ENCODE measurements around the gene SRL. TPM values are rescaled to one million over a fixed set of nuclear protein-coding genes. Genes with fewer than 3 reads are reported as not detected.
"Not testable (repeated sequence)": the region's sequence is repeated elsewhere in the genome, so short reads cannot be mapped to it uniquely, and the experiment has no call there.

SRL gene
- total RNA-seq, 1 experiment from 2014 or later: not detected

DNA sequence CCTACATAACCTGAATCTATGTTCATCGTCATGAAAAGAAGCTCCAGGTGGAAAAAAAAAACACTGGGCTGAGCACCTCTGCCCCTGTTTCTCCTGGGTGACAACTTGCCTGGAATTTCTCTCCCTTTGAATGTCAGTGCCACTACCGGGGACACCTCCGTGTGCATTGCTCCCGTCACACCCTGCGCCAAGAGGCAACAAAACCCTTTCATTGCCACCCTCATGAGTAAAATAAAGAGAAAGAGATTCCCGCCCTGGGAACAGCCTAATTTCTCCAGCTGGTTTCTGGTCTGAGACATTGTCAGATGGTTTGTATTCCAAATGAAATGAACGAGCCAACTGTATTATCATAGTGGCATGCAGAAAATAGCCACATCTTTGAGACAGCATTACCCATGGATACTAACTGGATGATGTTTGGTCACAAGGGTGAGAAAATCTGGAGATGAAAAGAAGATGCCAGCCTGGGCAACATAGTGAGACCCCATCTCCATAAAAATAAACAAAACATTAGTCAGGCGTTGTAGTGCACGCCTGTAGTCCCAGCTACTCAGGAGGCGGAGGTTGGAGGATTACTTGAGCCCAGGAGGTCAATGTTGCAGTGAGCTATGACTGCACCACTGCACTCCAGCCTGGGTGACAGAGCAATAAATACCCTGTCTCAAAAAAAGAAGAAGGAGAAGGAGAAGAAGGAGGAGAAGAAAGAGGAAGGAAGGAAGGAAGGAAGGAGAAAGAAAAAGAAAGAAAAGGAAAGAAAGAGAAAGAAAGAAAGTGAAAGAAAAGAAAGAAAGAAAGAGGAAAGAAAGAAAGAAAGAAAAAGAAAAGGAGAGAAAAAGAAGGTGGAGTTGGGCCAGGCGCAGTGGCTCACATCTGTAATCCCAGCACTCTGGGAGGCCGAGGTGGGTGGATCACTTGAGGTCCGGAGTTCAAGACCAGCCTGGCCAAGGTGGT lies 83.5 kb downstream of the SRL start:
- no peaks in the 10 kb centered on the region for H3K4me1 ChIP-seq (ENCODE audit: control insufficient read depth, insufficient read depth, low read length)
- no peak overlapping the region for H3K4me3 ChIP-seq (ENCODE audit: low read depth in 2 of 2, low read length in 2 of 2)
- in situ Hi-C loops (cut with HindIII; ENCODE audit: low pct_unique_long_range_greater_than_20kb, low sequenced_read_pairs) (no loop called here), intact Hi-C loops (cut with micrococcal nuclease; ENCODE audit: unreplicated experiment) (no loop called here)
- no peak for TF ChIP-seq SIN3A (IDR thresholded peaks at IDR 0.05; ENCODE audit: borderline replicate concordance, insufficient read depth, low read depth, low read length)
- no TSS peak for BruUV-seq (replicated peaks)
- ChIA-PET POLR2A (interaction anchor here (0.7 kb wide), 1 partner anchor 16 kb away, joined by 3 read pairs; no protein-coding TSS in a partner anchor), CTCF (no interaction called here)
- H3K36me3 ChIP-seq (ENCODE audit: control insufficient read depth, insufficient read depth, low read length): no peaks in the 10 kb centered on the region
- H3K27me3 ChIP-seq (ENCODE audit: control insufficient read depth, insufficient read depth, low read length): no peaks in the 10 kb centered on the region
- H3K9me3 ChIP-seq (ENCODE audit: control insufficient read depth, insufficient read depth, low read depth, low read length): no peaks in the 10 kb centered on the region
- no peak overlapping the region for H3K27ac ChIP-seq (ENCODE audit: low read length)
- DNase-seq (ENCODE audit: low read depth, low spot score): no peak
- ATAC-seq: no peak

DNA sequence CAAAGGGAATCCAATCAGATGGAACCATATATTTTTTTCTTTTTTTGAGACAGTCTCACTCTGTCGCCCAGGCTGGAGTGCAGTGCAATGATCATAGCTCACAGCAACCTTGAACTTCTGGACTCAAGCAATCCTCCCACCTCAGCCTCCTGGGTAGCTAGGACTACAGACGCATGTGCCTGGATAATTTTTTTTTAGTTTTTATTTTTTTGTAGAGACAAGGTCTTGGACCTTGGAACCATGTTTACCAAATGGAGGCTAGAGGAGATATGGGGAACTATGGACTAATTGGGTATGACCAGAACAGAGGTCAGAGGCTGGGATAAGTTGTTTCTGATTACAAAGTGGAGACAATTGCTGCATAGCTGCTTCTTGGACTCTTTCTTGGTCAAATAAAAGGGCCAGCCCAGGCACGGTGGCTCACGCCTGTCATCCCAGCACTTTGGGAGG lies 84.5 kb downstream of the SRL start:
- no peak for ATAC-seq

DNA sequence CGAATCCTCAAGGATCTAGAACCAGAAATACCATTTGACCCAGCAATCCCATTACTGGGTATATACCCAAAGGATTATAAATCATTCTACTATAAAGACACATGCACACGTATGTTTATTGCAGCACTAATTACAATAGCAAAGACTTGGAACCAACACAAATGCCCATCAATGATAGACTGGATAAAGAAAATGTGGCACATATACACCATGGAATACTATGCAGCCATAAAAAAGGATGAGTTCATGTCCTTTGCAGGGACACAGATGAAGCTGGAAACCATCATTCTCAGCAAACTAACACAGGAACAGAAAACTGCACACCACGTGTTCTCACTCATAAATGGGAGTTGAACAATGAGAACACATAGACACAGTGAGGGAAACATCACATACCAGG lies 85.4 kb downstream of the SRL start:
- H3K4me1 ChIP-seq (ENCODE audit: control insufficient read depth, insufficient read depth, low read length); H3K27me3 ChIP-seq (ENCODE audit: control insufficient read depth, insufficient read depth, low read length); ATAC-seq; POLR2A ChIA-PET; BruUV-seq (replicated peaks); in situ Hi-C loops (cut with HindIII; ENCODE audit: low pct_unique_long_range_greater_than_20kb, low sequenced_read_pairs); H3K4me3 ChIP-seq (ENCODE audit: low read depth in 2 of 2, low read length in 2 of 2); CTCF ChIA-PET; DNase-seq (ENCODE audit: low read depth, low spot score); H3K9me3 ChIP-seq (ENCODE audit: control insufficient read depth, insufficient read depth, low read depth, low read length); intact Hi-C loops (cut with micrococcal nuclease; ENCODE audit: unreplicated experiment); H3K36me3 ChIP-seq (ENCODE audit: control insufficient read depth, insufficient read depth, low read length); H3K27ac ChIP-seq (ENCODE audit: low read length): not testable (repeated sequence)

More for the DNA sequence above, 84.5 kb downstream of the SRL start:
- CTCF ChIA-PET: no interaction called here
- Histone ChIP-seq H3K4me1 (ENCODE audit: control insufficient read depth, insufficient read depth, low read length) (no peaks in the 10 kb centered on the region), H3K27ac (ENCODE audit: low read length) (no peak overlapping the region), H3K27me3 (ENCODE audit: control insufficient read depth, insufficient read depth, low read length) (no peaks in the 10 kb centered on the region), H3K36me3 (ENCODE audit: control insufficient read depth, insufficient read depth, low read length) (no peaks in the 10 kb centered on the region), H3K9me3 (ENCODE audit: control insufficient read depth, insufficient read depth, low read depth, low read length) (no peaks in the 10 kb centered on the region), H3K4me3 (ENCODE audit: low read depth in 2 of 2, low read length in 2 of 2) (no peak overlapping the region)
- POLR2A ChIA-PET: no interaction called here
- intact Hi-C loops (cut with micrococcal nuclease; ENCODE audit: unreplicated experiment) (no loop called here), in situ Hi-C loops (cut with HindIII; ENCODE audit: low pct_unique_long_range_greater_than_20kb, low sequenced_read_pairs) (no loop called here)
- BruUV-seq (replicated peaks): no TSS peak
- no peak for DNase-seq (ENCODE audit: low read depth, low spot score)
- no peak for TF ChIP-seq TCF7L2 (IDR thresholded peaks at IDR 0.05; ENCODE audit: low read depth, low read length)
- TF ChIP-seq POLR2AphosphoS5 (IDR thresholded peaks at IDR 0.05; ENCODE audit: low read depth, low read length): no peak
- TF ChIP-seq, protein P1, sequence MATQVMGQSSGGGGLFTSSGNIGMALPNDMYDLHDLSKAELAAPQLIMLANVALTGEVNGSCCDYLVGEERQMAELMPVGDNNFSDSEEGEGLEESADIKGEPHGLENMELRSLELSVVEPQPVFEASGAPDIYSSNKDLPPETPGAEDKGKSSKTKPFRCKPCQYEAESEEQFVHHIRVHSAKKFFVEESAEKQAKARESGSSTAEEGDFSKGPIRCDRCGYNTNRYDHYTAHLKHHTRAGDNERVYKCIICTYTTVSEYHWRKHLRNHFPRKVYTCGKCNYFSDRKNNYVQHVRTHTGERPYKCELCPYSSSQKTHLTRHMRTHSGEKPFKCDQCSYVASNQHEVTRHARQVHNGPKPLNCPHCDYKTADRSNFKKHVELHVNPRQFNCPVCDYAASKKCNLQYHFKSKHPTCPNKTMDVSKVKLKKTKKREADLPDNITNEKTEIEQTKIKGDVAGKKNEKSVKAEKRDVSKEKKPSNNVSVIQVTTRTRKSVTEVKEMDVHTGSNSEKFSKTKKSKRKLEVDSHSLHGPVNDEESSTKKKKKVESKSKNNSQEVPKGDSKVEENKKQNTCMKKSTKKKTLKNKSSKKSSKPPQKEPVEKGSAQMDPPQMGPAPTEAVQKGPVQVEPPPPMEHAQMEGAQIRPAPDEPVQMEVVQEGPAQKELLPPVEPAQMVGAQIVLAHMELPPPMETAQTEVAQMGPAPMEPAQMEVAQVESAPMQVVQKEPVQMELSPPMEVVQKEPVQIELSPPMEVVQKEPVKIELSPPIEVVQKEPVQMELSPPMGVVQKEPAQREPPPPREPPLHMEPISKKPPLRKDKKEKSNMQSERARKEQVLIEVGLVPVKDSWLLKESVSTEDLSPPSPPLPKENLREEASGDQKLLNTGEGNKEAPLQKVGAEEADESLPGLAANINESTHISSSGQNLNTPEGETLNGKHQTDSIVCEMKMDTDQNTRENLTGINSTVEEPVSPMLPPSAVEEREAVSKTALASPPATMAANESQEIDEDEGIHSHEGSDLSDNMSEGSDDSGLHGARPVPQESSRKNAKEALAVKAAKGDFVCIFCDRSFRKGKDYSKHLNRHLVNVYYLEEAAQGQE (IDR thresholded peaks at IDR 0.05; ENCODE audit: insufficient read depth in 1 of 2, low read depth in 2 of 2, low read length in 1 of 2): no peak
- TF ChIP-seq SIN3A (IDR thresholded peaks at IDR 0.05; ENCODE audit: borderline replicate concordance, insufficient read depth, low read depth, low read length): no peak

DNA sequence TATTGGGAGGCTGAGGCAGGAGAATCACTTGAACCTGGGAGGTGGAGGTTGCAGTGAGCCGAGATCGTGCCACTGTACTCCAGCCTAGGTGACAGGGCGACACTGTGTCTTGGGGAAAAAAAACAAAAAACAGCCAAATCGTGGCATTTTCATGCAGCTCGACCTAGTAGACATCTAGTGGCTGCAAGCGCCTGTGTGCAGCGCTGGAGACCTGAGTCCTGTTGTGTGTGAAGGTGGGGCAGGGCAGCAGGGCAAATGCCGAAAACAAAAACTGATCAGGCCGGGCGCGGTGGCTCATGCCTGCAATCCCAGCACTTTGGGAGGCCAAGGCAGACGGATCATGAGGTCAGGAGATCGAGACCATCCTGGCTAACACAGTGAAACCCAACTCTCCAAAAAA lies 88.5 kb downstream of the SRL start:
- H3K9me3 ChIP-seq (ENCODE audit: control insufficient read depth, insufficient read depth, low read depth, low read length); H3K27ac ChIP-seq (ENCODE audit: low read length); ATAC-seq; H3K36me3 ChIP-seq (ENCODE audit: control insufficient read depth, insufficient read depth, low read length); H3K27me3 ChIP-seq (ENCODE audit: control insufficient read depth, insufficient read depth, low read length); POLR2A ChIA-PET; H3K4me3 ChIP-seq (ENCODE audit: low read depth in 2 of 2, low read length in 2 of 2); intact Hi-C loops (cut with micrococcal nuclease; ENCODE audit: unreplicated experiment); in situ Hi-C loops (cut with HindIII; ENCODE audit: low pct_unique_long_range_greater_than_20kb, low sequenced_read_pairs); DNase-seq (ENCODE audit: low read depth, low spot score); H3K4me1 ChIP-seq (ENCODE audit: control insufficient read depth, insufficient read depth, low read length); BruUV-seq (replicated peaks); CTCF ChIA-PET: not testable (repeated sequence)
